Mammary epithelial cell (primary cell): ENCODE data around the gene ACOX1.

Source experiments
- EZH2 ChIP-seq: IDR thresholded peaks from 2 replicates; pipeline ENCODE4 v1.6.1; 2012; ENCODE audit warnings: low read length, inconsistent platforms, borderline replicate concordance
- TF ChIP-seq, protein P1 (sequence below), 2 donors: IDR thresholded peaks in 1 of 2; conservative IDR thresholded peaks in 1 of 2; 2 replicates each; pipeline ENCODE4 v1.5.1; 2011 to 2012; ENCODE audit warnings: inconsistent platforms in 2 of 2, low read length in 2 of 2, mild to moderate bottlenecking in 2 of 2, control low read depth in 1 of 2, low read depth in 1 of 2; ENCODE audit not compliant: insufficient read depth in 1 of 2; ENCODE audit errors: extremely low read depth in 1 of 2

- TF ChIP-seq, protein P1, sequence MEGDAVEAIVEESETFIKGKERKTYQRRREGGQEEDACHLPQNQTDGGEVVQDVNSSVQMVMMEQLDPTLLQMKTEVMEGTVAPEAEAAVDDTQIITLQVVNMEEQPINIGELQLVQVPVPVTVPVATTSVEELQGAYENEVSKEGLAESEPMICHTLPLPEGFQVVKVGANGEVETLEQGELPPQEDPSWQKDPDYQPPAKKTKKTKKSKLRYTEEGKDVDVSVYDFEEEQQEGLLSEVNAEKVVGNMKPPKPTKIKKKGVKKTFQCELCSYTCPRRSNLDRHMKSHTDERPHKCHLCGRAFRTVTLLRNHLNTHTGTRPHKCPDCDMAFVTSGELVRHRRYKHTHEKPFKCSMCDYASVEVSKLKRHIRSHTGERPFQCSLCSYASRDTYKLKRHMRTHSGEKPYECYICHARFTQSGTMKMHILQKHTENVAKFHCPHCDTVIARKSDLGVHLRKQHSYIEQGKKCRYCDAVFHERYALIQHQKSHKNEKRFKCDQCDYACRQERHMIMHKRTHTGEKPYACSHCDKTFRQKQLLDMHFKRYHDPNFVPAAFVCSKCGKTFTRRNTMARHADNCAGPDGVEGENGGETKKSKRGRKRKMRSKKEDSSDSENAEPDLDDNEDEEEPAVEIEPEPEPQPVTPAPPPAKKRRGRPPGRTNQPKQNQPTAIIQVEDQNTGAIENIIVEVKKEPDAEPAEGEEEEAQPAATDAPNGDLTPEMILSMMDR (conservative IDR thresholded peaks at IDR 0.05 in 1 of 2, IDR thresholded peaks at IDR 0.05 in 1 of 2; ENCODE audit: extremely low read depth in 1 of 2, insufficient read depth in 1 of 2, low read depth in 1 of 2, low read length in 2 of 2): no peak
- TF ChIP-seq EZH2: no peak
Measured at GRCh38 chr17:76009969-76010661, 31.1 kb upstream of the ACOX1 start.
